Measurements from ENCODE around the gene ZNF22. TPM values are rescaled to one million over a fixed set of nuclear protein-coding genes. Genes with fewer than 3 reads are reported as not detected.
A peak's percentile ranks its signal among the peaks of the same experiment; 100 is the strongest.

Gene ZNF22
- total and polyA plus RNA-seq, 2 of the 8 experiments (the other 6 are each of a cell fraction or from before 2014, with no cell fraction given): 18.2 to 45.2 TPM

GRCh38 chr10:44976352-44977198, 24.1 kb upstream of the ZNF22 start:
- no peak overlapping the region for H3K9ac ChIP-seq (replicated peaks in 1 of 4; ENCODE audit: extremely low read depth in 1 of 4, low read depth in 3 of 4, low read length in 3 of 4)
- H2BK15ac ChIP-seq (ENCODE audit: low read length): peak overlapping the region; percentile 20; the same call in 1 of the 2 replicates
- H4K20me1 ChIP-seq (replicated peaks in 1 of 2; ENCODE audit: control insufficient read depth in 1 of 2, insufficient read depth in 2 of 2, low read length in 2 of 2): no peaks in the 10 kb centered on the region
- H3K4me2 ChIP-seq (ENCODE audit: insufficient read depth in 1 of 2, low read depth in 2 of 2, low read length in 2 of 2): peak overlapping the region in 1 of 2 experiments; percentile 65; a peak in 1 of 4 replicates
- WGBS, 2 experiments (ENCODE audit: extremely low coverage in 1 of 2, insufficient coverage in 1 of 2, insufficient read length in 1 of 2, insufficient replicate concordance in 2 of 2, low coverage in 1 of 2, low lambda C conversion rate in 2 of 2, missing lambda C conversion rate in 1 of 2): 90% methylated on average over 9 of the region's 9 CpGs; no CpG with 5 or more reads in 1 of the 2 experiments
- H3K14ac ChIP-seq (ENCODE audit: insufficient read length): no peak overlapping the region
- H4K91ac ChIP-seq (replicated peaks; ENCODE audit: insufficient read length, low read length): peak overlapping the region; percentile 1
- H3K4me1 ChIP-seq (replicated peaks in 1 of 4; ENCODE audit: control insufficient read depth in 3 of 4, insufficient read depth in 4 of 4, low read length in 3 of 4): peaks cover 26 to 62% (median 42%) of the 10 kb centered on the region in 4 experiments
- ChIA-PET CTCF (ENCODE audit: partially characterized antibody) (interaction anchor here (0.8 to 2.9 kb wide), 9 partner anchors 10 to 1226 kb away, joined by 3 to 40 read pairs (median 4); no protein-coding TSS in a partner anchor), POLR2A (ENCODE audit: partially characterized antibody) (interaction anchor here (1.1 to 2.3 kb wide), 6 partner anchors 10 to 27 kb away, joined by 4 to 11 read pairs (median 4); no protein-coding TSS in a partner anchor)
- H3K4ac ChIP-seq (replicated peaks; ENCODE audit: insufficient read length, low read depth, low read length): no peak overlapping the region
- no peaks in the 10 kb centered on the region for H3K27me3 ChIP-seq (replicated peaks in 1 of 4; ENCODE audit: control insufficient read depth in 3 of 4, extremely low read depth in 1 of 4, insufficient read depth in 3 of 4, low read length in 3 of 4)
- H3K9me3 ChIP-seq (ENCODE audit: insufficient read depth in 2 of 2, low read depth in 1 of 2, low read length in 1 of 2): no peaks in the 10 kb centered on the region
- H3K79me2 ChIP-seq (ENCODE audit: control insufficient read depth in 1 of 2, insufficient read depth in 2 of 2, low read length in 2 of 2): no peaks in the 10 kb centered on the region
- peaks cover 11% of the 10 kb centered on the region; the same call in 1 of the 2 replicates for H3K23me2 ChIP-seq (ENCODE audit: low read depth, low read length)
- H2BK20ac ChIP-seq (ENCODE audit: low read length): no peak overlapping the region
- H3K23ac ChIP-seq (ENCODE audit: insufficient read length): no peak overlapping the region
- no peak overlapping the region for H4K5ac ChIP-seq (ENCODE audit: insufficient read length, low read depth, low read length)
- no peak overlapping the region for H4K8ac ChIP-seq (ENCODE audit: extremely low read depth, insufficient read depth, low read length)
- H3K27ac ChIP-seq (ENCODE audit: low read depth, low read length): no peak overlapping the region
- H2BK12ac ChIP-seq (ENCODE audit: low read depth, low read length): no peak overlapping the region
- no peak overlapping the region for H2BK120ac ChIP-seq (replicated peaks; ENCODE audit: low read depth, low read length)
- H2AFZ ChIP-seq (ENCODE audit: low read length): no peak overlapping the region
- no peak overlapping the region for H3K56ac ChIP-seq (replicated peaks; ENCODE audit: insufficient read length, low read depth, low read length)
- no peak overlapping the region for H2AK5ac ChIP-seq (ENCODE audit: low read depth, low read length)
- H2BK5ac ChIP-seq (ENCODE audit: low read depth, low read length): no peak overlapping the region
- DNase-seq (ENCODE audit: low read depth in 1 of 2, low spot score in 2 of 2) (no peak), FAIRE-seq (no peak)
- H3K4me3 ChIP-seq (ENCODE audit: extremely low read depth in 1 of 4, insufficient read depth in 2 of 4, low read depth in 3 of 4, low read length in 4 of 4): no peak overlapping the region; a peak in 1 of 8 replicates
- H3K79me1 ChIP-seq (ENCODE audit: low read depth, low read length): no peaks in the 10 kb centered on the region
- peak overlapping the region; percentile 17; the same call in 1 of the 2 replicates for H3K18ac ChIP-seq (ENCODE audit: extremely low read depth, low read length)
- no peaks in the 10 kb centered on the region; a peak in 2 of 8 replicates for H3K36me3 ChIP-seq (ENCODE audit: control insufficient read depth in 2 of 4, insufficient read depth in 4 of 4, low read length in 3 of 4)
- no peak for TF ChIP-seq NANOG (IDR thresholded peaks at IDR 0.05; ENCODE audit: insufficient read depth, low read depth, low read length, poor library complexity, severe bottlenecking)
- no peak for TF ChIP-seq RXRA (IDR thresholded peaks at IDR 0.05; ENCODE audit: insufficient read depth, low read depth, low read length)
- TF ChIP-seq CBX8 (IDR thresholded peaks at IDR 0.05; ENCODE audit: borderline replicate concordance, low read depth, low read length): no peak
- no peak for TF ChIP-seq ZNF274 (IDR thresholded peaks at IDR 0.05; ENCODE audit: borderline replicate concordance, extremely low read depth, low read length)
- TF ChIP-seq BACH1 (IDR thresholded peaks at IDR 0.05; ENCODE audit: low read length): no peak
- TF ChIP-seq CBX5 (IDR thresholded peaks at IDR 0.05; ENCODE audit: low read depth, low read length): no peak
- no peak for TF ChIP-seq EP300 (IDR thresholded peaks at IDR 0.05; ENCODE audit: borderline replicate concordance in 1 of 2, low read depth in 2 of 2, low read length in 2 of 2)
- TF ChIP-seq YY1 (IDR thresholded peaks at IDR 0.05; ENCODE audit: low read depth, low read length): no peak
- TF ChIP-seq TEAD4 (IDR thresholded peaks at IDR 0.05; ENCODE audit: low read depth, low read length): no peak
- TF ChIP-seq EZH2 (IDR thresholded peaks at IDR 0.05; ENCODE audit: low read depth, low read length, severe bottlenecking): no peak
- TF ChIP-seq SIX5 (IDR thresholded peaks at IDR 0.05; ENCODE audit: low read depth, low read length): no peak
